ENCODE measurements around the gene NECAB2. TPM values are rescaled to one million over a fixed set of nuclear protein-coding genes. Genes with fewer than 3 reads are reported as not detected.

NECAB2 gene
- total and polyA plus RNA-seq, 2 of the 8 experiments (the other 6 are each of a cell fraction or from before 2014, with no cell fraction given), result 3.6 to 4.2 TPM

GRCh38 chr16:83926726-83927397 is 41.2 kb upstream of the NECAB2 start (continued):
- TF ChIP-seq CHD7 (IDR thresholded peaks at IDR 0.05; ENCODE audit: insufficient replicate concordance, low read length) (no peak), BCL11A (IDR thresholded peaks at IDR 0.05; ENCODE audit: low read depth in 2 of 2, low read length in 2 of 2) (no peak), RNF2 (IDR thresholded peaks at IDR 0.05; ENCODE audit: borderline replicate concordance, low read depth, low read length, missing control alignments, poor library complexity, severe bottlenecking) (no peak), TEAD4 (IDR thresholded peaks at IDR 0.05; ENCODE audit: low read depth, low read length) (no peak), TAF7 (optimal IDR thresholded peaks at IDR 0.05; ENCODE audit: borderline replicate concordance, low read depth, low read length) (peak; percentile 67), BACH1 (IDR thresholded peaks at IDR 0.05; ENCODE audit: low read length) (no peak), USF2 (IDR thresholded peaks at IDR 0.05; ENCODE audit: low read length) (no peak), KDM1A (IDR thresholded peaks at IDR 0.05; ENCODE audit: borderline replicate concordance, low read length) (no peak), EZH2 (IDR thresholded peaks at IDR 0.05; ENCODE audit: low read depth, low read length, severe bottlenecking) (no peak)
